Inflammatory macrophage treated with lipopolysaccharide for 1 hour (primary cell): ENCODE measurements around the gene PEX5.
"Not testable (repeated sequence)": the region's sequence is repeated elsewhere in the genome, so short reads cannot be mapped to it uniquely, and the experiment has no call there.

Source experiments
- DNase-seq, 2 donors: peaks; one replicate each; pipeline ENCODE4 v3.0.0-alpha.2; 2020 to 2022

The PEX5 gene

DNA sequence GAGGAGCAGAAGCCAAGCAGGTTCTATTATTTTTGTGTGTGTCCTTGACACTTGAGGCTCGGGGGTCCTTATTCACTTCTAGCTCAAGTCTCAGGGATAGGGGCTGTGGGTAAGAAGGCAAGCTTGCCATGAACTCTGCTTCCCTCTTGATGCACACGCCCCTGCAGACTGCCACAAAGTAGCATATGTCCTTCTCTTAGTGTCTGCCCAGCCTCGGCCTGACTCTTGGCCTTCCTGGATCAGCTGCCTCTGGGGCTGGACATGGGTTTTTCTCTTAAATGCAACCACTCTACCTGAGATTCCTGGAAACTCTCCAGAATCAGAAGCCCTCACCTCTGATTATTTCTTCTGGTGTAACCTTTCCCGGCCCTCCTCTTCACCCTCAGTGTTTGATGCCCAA, 28.2 kb upstream of the PEX5 start:
- no peak for DNase-seq

DNA sequence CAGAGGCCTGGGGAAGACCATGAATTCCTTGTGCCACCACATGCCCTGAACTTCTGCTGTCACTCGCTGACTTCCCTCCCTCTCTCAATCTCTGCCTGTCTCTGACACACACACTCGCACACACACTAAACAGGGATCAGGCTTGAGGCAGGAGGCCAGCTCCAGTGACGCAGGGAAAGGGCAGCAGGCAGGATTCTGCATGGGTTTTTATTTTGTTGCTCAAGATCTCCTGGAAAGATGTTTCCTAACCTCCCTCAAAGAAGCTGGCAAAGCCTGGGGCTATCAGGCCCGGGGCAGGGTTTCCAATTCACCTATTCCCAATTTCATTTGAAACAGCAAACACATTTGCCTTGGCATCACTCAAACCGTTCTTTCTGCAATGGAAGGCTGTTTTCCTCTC, 27.7 kb upstream of the PEX5 start:
- DNase-seq: no peak

DNA sequence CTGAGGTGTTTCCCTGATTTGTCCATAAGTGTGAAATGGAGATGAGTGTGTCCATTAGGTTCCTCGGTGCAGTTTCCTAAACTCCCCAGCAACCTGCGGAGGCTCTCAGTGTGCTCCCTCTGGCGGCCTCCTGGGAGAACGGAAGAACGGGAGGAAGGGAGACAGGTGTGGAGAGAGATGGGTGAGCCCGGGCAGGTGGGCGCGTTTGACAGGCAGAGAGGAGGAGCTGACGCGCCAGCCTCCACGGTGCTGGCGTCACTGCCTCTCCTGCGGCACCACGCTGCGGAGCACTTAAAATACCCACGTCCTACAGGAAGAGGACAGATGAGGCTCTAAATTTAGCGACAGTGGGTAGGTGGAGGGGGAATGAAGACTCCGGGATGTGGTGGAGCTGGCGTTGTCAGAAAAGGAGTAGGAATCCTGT, 26.8 kb upstream of the PEX5 start:
- DNase-seq: no peak

DNA sequence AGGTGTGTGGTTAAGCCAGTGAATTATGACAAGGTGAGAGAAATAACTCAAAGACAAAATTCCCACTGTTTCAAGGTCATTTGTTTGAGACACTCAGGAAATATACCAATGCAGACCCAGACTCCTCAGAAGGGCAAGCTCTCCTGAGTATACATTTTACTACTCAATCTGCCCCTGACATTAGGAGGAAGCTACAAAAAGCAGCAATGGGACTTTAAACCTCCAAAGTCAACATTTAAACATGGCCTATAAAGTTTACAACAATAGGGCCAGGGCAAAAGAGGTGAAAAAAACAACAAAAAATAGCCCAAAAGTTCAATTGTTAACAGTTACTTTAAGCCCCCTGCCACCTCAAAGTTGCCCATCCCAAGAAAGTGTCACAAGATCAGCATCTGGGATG, 19.5 kb upstream of the PEX5 start:
- no peak for DNase-seq

DNA sequence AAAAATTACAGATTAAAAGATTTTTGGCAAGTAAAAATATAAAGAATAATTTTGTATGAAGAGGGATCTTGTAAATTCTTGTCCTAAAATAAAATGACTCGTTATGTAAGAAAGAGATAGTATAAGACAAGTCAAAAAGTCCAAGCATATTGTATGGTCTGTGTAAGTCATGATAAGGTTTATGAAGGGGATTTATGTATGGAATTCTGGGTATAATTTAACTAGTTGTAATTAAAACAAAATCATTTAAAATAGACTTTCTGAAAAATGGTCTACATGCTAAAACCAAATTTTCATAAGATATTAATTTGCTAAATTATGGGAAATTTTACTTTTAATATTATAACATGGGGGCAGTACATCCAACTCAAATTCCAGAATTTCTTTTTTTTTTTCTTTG, 17.6 kb upstream of the PEX5 start:
- DNase-seq: no peak

DNA sequence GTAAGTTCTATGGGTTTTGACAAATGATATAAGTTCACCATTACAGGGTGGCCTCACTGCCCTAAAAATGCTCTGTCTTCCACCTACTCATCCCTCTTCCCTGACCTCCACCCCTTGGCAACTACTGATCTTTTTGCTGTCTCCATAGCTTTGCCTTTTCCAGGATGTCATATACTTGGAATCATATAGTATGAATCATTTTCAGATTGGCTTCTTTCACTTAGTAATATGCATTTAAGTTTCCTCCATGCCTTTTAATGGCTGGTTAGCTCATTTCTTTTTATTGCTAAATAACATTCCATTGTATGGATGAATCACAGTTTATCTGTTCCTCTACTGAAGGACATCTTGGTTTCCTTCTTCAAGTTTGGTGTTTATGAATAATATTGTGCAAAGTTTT, 14.0 kb upstream of the PEX5 start:
- DNase-seq: no peak

DNA sequence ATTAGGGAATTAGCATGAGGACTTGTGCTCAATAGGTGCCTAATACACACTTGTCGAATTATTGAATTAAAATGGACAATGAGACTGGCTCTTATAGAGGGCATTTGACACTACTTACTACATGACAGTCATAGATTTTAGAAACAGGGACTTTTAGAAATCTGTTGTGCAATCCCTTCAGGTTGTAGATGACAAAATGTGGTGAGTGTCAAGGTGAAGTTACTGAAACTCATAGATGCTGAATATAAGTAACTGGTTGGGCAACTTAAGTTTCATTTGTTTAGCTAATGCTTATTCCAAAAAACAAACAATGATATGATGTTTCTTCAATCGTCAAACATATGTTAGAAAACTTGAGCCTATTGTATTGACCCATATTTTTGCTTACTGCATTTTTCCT, 12.9 kb upstream of the PEX5 start:
- no peak for DNase-seq

DNA sequence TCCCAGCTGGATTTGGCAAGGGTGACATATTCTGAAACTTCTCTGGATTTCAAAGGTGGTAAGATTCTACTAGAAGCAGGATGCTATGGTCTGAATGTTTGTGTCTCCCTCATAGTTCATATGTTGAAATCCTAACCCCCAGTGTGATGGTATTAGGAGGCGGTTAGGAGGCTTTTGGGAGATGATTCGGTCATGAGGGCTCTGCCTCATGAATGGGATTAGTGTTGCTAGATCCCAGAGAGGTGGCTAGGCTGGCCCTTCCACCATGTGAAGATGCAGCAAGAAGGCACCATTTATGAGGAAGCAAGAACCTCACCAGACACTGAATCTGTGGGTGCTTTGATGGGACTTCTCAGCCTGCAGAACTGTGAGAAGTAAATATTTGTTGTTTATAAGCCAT, 11.0 kb upstream of the PEX5 start:
- no peak for DNase-seq

DNA sequence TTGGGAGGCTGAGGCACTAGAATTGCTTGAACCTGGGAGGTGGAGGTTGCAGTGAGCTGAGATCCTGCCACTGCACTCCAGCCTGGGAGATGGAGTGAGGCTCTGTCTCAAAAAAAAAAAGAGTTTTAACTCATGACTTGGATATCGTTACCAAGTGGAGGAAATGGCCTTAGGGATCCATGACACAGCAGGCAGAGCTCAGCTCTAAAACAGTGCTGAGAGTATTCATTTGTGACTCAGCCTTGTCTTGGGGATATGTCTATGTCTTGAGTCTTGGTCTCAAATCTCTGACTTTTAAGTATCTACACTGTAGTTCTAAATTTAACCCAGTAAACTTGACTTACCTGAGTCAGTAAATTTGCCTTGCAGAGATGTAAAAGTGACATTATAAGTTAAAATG, 8.8 kb upstream of the PEX5 start:
- DNase-seq: no peak

DNA sequence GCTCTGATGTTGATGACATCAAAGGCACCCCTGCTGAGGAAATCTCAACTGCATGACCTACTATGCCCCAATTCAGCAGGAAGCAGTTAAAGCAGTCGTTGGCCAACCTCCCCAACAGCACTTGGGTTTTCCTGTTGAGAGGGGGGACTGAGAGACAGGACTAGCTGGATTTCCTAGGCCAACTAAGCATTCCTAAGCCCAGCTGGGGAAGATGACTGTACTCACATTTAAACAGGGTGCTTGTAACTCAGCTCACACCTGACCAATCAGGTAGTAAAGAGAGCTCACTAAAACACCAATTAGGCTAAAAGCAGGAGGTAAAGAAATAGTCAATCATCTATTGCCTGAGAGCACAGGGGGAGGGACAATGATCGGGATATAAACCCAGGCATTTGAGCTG, 3.4 kb upstream of the PEX5 start:
- not testable (repeated sequence) for DNase-seq

DNA sequence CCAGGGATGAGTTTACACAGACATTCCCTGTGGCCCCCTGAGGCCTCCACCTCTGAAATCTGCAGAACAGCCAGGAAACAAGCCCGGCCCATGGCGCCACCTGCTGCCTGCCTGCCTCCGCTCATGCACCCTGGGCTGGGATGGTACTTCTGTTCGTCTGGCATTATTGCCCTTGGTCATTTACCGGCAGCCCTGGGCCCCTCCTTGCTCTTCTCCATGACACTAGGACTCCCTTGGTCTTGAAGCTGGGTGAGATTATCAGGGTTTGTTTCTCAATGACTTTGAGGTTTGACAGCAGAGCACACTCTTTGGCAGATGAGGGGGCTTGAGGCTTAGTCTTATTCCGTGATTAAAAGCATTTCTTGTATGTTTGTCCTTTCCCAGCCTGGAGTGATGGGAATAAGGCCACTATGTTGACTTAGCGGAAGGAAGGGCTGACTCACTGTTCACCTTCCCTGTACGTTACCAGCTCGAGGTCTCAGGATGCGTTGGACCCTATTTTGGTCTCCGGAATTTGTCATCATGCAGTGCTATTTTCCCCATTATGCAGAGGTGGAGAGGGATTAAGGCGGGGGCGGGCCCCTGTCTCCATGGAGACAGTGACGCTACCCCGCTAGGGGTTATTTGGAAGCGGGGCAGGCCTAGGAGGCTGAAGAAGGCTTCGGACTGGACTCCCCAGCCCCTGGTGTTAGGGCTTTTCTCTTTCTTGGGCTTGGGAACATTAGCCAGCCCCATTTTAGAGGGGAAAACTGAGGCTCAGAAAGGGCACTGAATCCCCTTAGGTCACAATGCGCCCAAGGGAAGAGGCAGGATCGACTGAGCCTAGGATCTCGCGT, 706 bp upstream of the PEX5 start:
- peak; percentile 47 to 59 for DNase-seq

DNA sequence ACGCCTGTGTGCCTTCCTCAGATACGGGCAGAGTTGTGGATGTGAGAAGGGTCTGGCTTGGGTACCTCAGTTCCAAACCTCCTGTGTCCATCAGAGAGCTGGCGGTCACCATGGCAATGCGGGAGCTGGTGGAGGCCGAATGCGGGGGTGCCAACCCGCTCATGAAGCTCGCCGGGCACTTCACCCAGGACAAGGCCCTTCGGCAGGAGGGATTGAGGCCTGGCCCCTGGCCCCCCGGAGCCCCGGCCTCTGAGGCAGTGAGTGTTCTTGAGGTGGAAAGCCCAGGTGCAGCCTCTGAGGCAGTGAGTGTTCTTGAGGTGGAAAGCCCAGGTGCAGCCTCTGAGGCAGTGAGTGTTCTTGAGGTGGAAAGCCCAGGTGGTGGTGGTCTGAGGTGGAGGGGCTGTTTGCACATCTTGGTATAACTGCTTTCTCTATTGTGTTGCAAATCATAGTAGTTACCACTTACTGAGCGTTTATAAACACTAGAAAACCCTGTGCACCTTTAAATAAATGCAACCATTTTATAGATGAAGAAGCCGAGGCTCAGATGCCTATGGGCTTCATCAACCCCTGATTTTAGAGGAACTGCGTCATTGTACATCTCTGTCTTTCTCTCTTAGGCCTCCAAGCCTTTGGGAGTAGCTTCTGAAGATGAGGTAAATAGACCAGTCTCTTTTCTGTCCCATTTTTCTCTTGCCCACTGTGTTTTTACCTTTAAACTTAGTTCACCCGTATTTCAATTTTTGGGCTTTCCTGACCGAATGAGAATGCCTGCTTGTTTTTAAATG, 976 bp downstream of the PEX5 start:
- DNase-seq: no peak

DNA sequence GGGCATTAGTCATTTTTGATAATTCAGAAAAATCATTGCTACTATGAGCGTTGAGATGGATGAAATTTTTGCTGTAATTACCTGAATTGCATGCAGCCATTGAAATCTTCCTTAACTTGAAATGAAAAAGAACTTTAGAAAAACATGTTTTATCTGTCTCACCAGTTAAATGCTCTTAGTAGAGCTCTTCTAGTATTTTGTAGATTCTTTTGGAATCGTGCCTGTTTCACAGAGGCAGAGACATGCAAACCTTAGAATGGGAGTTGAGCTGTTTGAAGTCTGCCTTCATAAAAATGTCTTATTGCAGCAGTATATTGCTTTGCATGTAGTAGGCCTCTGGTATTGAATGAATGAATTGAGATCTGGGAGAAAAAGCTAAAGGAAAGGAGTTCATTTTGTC, 4.2 kb downstream of the PEX5 start:
- no peak for DNase-seq

DNA sequence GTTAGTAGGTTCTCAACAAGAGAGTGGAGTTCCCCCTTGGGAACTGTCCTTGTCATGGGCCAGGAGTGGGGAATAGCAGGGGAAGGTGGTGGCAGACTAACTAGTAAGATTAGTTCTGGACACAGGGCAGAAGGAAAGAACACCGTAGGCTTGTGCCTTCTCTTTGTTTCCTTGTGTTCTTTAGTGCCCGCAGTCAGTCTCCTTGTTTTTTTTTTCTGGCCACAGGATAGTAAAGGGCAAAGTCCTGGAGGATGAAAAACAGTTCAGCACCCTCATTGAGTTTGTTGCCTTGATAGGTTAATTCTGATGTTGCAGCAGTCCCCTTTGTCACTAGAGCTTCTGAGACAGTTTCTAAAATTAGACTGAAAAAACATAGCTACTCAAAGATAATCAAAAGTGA, 8.4 kb downstream of the PEX5 start:
- no peak for DNase-seq

DNA sequence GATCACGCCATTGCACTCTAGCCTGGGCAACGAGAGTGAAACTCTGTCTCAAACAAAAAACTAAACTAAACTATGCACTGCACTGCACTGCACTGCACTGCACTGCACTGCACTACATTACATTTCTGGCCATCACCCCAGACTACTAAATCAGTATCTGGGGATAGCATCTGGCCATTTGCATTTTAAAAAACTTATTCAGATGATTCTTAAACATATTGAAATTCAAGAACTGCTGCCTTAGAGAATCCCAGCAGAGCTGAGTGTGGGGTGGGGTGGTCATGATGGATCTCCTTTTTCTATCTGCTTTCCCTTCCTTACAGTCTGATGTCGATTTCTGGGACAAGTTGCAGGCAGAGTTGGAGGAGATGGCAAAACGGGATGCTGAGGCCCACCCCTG, 13.6 kb downstream of the PEX5 start:
- DNase-seq: no peak

DNA sequence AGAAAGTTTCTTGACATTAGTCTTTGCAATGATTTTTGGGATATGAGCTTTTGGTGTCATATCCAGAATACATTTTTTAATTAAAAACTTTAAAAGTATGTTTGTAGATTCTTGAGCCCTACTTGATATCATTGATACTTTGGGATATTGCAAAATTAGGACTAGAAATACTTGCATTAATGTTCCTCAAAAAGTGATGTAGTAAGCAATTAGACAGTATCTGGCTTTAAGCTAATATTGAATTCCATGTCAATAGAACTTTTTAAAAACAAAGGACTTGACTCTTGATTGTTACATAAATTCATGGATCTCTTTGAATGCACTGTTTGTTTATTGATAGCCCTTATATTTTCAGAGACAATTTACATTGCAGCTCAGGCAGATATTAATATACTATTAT, 15.6 kb downstream of the PEX5 start:
- DNase-seq: no peak

DNA sequence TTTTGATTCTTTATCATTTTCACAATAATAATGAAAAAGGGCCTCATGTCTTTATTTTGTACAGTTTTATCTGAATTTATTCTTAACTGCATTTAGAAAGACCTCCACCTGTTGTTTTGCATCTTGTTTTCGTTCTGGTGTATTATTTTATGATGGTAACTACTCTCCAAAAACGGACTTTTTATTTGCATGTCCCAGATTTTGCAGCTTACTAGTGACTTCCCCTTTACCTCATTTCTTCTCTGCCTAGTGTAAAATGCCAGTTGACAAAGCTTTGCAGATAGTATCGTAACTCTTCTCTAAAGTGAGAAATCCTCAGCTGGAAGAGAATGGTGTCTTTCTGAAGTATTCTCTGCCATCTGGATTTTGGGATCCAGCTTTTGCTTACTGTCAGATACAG, 17.2 kb downstream of the PEX5 start:
- DNase-seq: no peak

DNA sequence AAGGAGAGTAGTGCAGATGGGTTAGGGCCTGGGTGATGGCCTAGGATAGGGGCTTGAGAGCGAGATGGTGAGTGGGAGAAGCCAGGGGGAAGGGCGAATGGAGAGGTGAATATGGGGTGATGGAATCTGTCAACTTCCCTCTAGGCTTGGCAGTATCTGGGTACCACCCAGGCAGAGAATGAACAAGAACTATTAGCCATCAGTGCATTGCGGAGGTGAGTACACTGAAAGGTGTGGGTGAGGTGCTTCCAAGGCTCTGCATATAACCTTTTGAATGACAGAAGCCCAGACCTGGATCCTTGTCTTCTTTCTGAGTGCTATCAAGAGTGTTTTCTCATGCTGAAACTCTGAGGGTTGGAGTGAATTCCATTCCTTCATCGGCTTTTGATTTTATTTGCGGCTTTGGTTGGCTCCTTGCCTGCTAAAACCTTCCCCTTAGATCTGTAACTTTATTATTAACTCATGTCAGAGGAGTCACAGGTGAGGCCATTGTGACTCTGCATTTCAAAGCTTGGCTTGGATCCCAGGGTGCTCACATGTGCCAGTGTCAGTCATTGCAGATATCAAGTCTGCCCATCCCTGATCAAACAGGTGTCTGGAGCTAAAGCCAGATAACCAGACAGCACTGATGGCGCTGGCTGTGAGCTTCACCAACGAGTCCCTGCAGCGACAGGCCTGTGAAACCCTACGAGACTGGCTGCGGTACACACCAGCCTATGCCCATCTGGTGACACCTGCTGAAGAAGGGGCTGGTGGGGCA, 18.6 kb downstream of the PEX5 start:
- no peak for DNase-seq

DNA sequence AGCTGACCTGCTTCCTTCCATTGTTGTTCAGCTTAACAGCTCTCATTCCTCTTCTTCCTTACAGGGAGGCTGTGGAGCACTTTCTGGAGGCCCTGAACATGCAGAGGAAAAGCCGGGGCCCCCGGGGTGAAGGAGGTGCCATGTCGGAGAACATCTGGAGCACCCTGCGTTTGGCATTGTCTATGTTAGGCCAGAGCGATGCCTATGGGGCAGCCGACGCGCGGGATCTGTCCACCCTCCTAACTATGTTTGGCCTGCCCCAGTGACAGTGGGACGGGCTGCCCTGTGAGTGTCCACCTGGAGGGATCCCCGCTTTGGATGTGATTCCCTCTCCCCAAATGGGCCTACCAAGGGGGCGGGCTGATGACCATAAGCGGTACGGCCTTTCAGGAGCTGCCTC, 20.5 kb downstream of the PEX5 start:
- no peak for DNase-seq

DNA sequence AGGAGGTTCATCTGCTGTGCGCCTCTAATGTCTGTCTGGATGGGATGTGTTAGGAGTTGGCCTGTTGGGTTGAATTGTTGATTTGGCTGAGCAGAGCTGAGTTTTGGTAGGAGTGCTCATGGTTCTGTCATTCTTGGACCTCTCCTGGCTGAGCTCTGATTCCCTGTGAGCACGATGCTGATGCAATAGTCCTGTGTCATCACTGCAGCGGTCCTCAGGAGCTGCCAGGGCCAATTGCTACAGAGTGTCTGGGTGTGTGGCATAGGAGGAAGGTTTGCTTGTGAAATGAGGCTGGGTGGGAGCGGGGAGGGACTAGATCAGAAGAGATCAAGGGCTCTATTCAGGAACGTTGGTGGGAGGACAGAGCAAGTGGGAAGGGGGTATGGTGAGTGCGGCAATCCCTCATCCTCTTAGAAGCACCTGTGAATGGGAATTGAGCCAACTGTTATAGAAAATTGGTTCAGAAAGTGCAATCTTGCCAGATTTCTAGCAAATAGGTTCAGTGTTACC, 21.2 kb downstream of the PEX5 start:
- peak in 1 of 2 donors; percentile 20 for DNase-seq

DNA sequence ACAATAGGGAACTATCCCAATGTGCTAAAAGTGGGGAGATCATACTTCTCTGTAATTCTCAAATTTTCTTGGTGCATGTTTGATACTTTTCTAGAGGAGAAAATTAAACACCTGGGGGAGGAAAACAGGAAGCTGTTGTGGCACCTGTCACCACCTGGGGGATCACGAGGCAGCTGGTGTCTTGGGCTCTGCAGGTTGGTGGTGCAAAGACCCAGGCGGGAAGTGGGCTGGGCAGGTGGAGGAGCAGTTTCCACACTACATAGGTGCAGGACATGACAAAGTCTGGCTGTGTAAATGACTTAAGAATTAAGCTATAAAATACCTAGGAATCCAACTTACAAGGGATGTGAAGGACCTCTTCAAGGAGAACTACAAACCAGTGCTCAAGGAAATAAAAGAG, 23.2 kb downstream of the PEX5 start:
- DNase-seq: no peak

DNA sequence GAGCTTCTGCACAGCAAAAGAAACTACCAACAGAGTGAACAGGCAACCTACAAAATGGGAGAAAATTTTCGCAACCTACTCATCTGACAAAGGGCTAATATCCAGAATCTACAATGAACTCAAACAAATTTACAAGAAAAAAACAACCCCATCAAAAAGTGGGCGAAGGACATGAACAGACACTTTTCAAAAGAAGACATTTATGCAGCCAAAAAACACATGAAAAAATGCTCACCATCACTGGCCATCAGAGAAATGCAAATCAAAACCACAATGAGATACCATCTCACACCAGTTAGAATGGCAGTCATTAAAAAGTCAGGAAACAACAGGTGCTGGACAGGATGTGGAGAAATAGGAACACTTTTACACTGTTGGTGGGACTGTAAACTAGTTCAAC, 24.3 kb downstream of the PEX5 start:
- not testable (repeated sequence) for DNase-seq

DNA sequence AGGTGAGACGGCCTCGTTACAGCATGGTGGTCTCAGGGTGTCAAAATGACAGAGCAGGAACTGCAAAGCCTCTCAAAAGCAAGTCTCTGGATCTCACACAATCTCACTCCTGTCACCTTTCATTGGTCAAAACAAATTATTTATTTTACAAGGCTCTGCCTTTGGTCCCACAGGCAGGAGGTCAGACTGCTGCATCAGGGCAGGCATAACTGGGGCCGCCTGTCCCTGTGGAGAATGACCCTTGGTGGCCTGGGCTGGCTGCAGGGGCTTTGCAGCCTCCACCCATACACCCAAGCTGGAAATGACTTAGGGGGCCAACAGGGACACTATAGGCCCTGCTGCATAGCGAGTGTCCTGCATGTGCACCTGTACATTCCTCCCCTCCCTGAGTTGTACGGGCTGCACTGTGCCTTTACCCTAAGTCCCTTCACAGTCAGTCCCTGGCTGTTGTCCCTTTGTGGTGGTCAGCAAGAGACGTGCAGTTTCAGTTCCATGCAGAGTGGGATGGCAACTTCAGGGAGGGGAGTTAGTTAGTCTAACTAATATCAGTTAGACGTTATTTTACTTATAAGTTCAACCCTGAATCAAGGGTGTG, 28.1 kb downstream of the PEX5 start:
- no peak for DNase-seq
